HCT116 (cell line): ENCODE data around the gene GON4L. TPM values are rescaled to one million over a fixed set of nuclear protein-coding genes. Genes with fewer than 3 reads are reported as not detected.

ENCODE experiments used
- ATAC-seq: fragments of 200-7000 bp; cut with Tn5 transposase; 2 replicates; pipeline ENCODE4 v1.9.1; 2020; ENCODE audit warnings: mild to moderate bottlenecking, moderate library complexity
- BruUV-seq: library from RNA; stranded (reverse); fragments of 400-500 nt; replicated peaks from 2 replicates; lab custom pipeline; 2021; lab: Mats Ljungman, UMichigan
- CTCF ChIA-PET: fragments of 300-600 bp; sonication (Branson Sonifier 250); formaldehyde crosslinking; loops from one replicate; lab custom pipeline; 2021; ENCODE audit warnings: antibody characterized with exemption; lab: Charles Lee
- POLR2A ChIA-PET: fragments of 300-600, 350-600 bp; sonication (Branson Sonifier 250); formaldehyde crosslinking; loops from one replicate; lab custom pipeline; 2021; ENCODE audit warnings: antibody characterized with exemption; lab: Charles Lee
- RAD21 ChIA-PET, 2 experiments: fragments of 300-600 bp; sonication (Branson Sonifier 250); formaldehyde crosslinking; loops; one replicate each; lab custom pipeline; 2023; ENCODE audit warnings: low total read pairs in 2 of 2; ENCODE audit not compliant: uncharacterized antibody in 2 of 2, unreplicated experiment in 2 of 2, low non-redundant PET in 1 of 2; lab: Charles Lee
- DNase-seq: peaks from one replicate; pipeline ENCODE4 v3.0.0-alpha.2; 2010; ENCODE audit warnings: low read depth, low spot score
- H2AFZ ChIP-seq: fragments of 200-600 bp; shearing (Covaris generic), sonication (generic); 2 replicates; pipeline ENCODE4 v1.6.1; 2017; ENCODE audit warnings: low read depth, mixed run types, mixed read lengths, antibody characterized with exemption, low read length; ENCODE audit not compliant: poor library complexity, severe bottlenecking
- H3K27ac ChIP-seq: 2 replicates; pipeline ENCODE4 v1.5.1; 2012; ENCODE audit warnings: low read depth, low read length
- H3K27me3 ChIP-seq: fragments of 200-600 bp; sonication (generic); 2 replicates; pipeline ENCODE4 v1.6.1; 2016; ENCODE audit warnings: mixed run types, low read length, mixed read lengths; ENCODE audit not compliant: insufficient read depth
- H3K36me3 ChIP-seq, 2 experiments: fragments of 200-500 bp in 1 of 2; fragments of 200-600 bp in 1 of 2; sonication (Bioruptor generic) in 1 of 2; sonication (generic) in 1 of 2; 2 replicates each; pipeline versions ENCODE4 v1.5.1 to v1.6.1; 2014 to 2016; ENCODE audit warnings: low read length in 2 of 2, inconsistent platforms in 1 of 2, mixed read lengths in 1 of 2, mixed run types in 1 of 2; ENCODE audit not compliant: insufficient read depth in 2 of 2, control insufficient read depth in 1 of 2
- H3K4me1 ChIP-seq, 2 experiments: fragments of 200-600 bp in 1 of 2; sonication (generic) in 1 of 2; 2 replicates each; pipeline versions ENCODE4 v1.5.1 to v1.6.1; 2012 to 2017; ENCODE audit warnings: low read length in 2 of 2, inconsistent platforms in 1 of 2, mild to moderate bottlenecking in 1 of 2, mixed read lengths in 1 of 2, mixed run types in 1 of 2, moderate library complexity in 1 of 2; ENCODE audit not compliant: insufficient read depth in 2 of 2, control insufficient read depth in 1 of 2
- H3K4me2 ChIP-seq: fragments of 200-600 bp; sonication (generic); 2 replicates; pipeline ENCODE4 v1.6.1; 2017; ENCODE audit warnings: mixed run types, low read length, mixed read lengths
- H3K4me3 ChIP-seq, 2 experiments: fragments of 200-600 bp in 1 of 2; sonication (generic) in 1 of 2; replicated peaks in 1 of 2; 2 replicates each; pipeline ENCODE4 v1.5.1; 2011 to 2016; ENCODE audit warnings: low read length in 2 of 2, control low read depth in 1 of 2, low read depth in 1 of 2, mild to moderate bottlenecking in 1 of 2, mixed read lengths in 1 of 2, mixed run types in 1 of 2
- H3K79me2 ChIP-seq: fragments of 200-600 bp; sonication (generic); 2 replicates; pipeline ENCODE4 v1.6.1; 2017; ENCODE audit warnings: mild to moderate bottlenecking, mixed run types, low read length, moderate library complexity, mixed read lengths; ENCODE audit not compliant: insufficient read depth
- H3K9ac ChIP-seq: fragments of 200-600 bp; sonication (generic); 2 replicates; pipeline ENCODE4 v1.6.1; 2016; ENCODE audit warnings: low read length, mixed read lengths
- H3K9me2 ChIP-seq: fragments of 200-600 bp; sonication (generic), shearing (Covaris generic); 2 replicates; pipeline ENCODE4 v1.6.1; 2017; ENCODE audit warnings: mixed run types, mild to moderate bottlenecking, moderate library complexity; ENCODE audit not compliant: insufficient read depth
- H3K9me3 ChIP-seq, 2 experiments: fragments of 200-500 bp in 1 of 2; fragments of 200-600 bp in 1 of 2; sonication (Bioruptor generic) in 1 of 2; sonication (generic) in 1 of 2; 2 replicates each; pipeline ENCODE4 v1.6.1; 2014 to 2017; ENCODE audit warnings: low read length in 2 of 2, mixed read lengths in 2 of 2, inconsistent platforms in 1 of 2, low read depth in 1 of 2, mild to moderate bottlenecking in 1 of 2, mixed run types in 1 of 2, moderate library complexity in 1 of 2; ENCODE audit not compliant: control insufficient read depth in 1 of 2, insufficient read depth in 1 of 2
- H4K20me1 ChIP-seq: fragments of 200-600 bp; sonication (generic), shearing (Covaris generic); 2 replicates; pipeline ENCODE4 v1.6.1; 2017; ENCODE audit warnings: mixed run types, mild to moderate bottlenecking, moderate library complexity; ENCODE audit not compliant: insufficient read depth
- ATF3 ChIP-seq: IDR thresholded peaks from 2 replicates; pipeline ENCODE4 v1.6.1; 2012
- CTCF ChIP-seq, 3 experiments: fragments of 200-600 bp in 1 of 3; sonication (generic) in 1 of 3; IDR thresholded peaks in 2 of 3; conservative IDR thresholded peaks in 1 of 3; 2 replicates each; pipeline ENCODE4 v1.5.1; 2012 to 2017; ENCODE audit warnings: low read depth in 2 of 3, low read length in 2 of 3, antibody characterized with exemption in 1 of 3, borderline replicate concordance in 1 of 3, control low read depth in 1 of 3, mild to moderate bottlenecking in 1 of 3, mixed read lengths in 1 of 3, mixed run types in 1 of 3, moderate library complexity in 1 of 3; ENCODE audit not compliant: insufficient read depth in 1 of 3
- ELF1 ChIP-seq: IDR thresholded peaks from 2 replicates; pipeline ENCODE4 v1.6.1; 2012; ENCODE audit warnings: low read depth, borderline replicate concordance
- EZH2 ChIP-seq: fragments of 200-600 bp; sonication (generic); IDR thresholded peaks from 2 replicates; pipeline ENCODE4 v1.6.1; 2017; ENCODE audit warnings: antibody characterized with exemption, mixed run types
- EZH2phosphoT487 ChIP-seq: fragments of 200-600 bp; IDR thresholded peaks from 2 replicates; pipeline ENCODE4 v1.6.1; 2018; ENCODE audit warnings: antibody characterized with exemption, borderline replicate concordance
- JUND ChIP-seq: IDR thresholded peaks from 2 replicates; pipeline ENCODE4 v1.6.1; 2012
- MAX ChIP-seq: IDR thresholded peaks from 2 replicates; pipeline ENCODE4 v1.6.1; 2012
- POLR2A ChIP-seq: IDR thresholded peaks from 2 replicates; pipeline ENCODE4 v1.7.0; 2011; ENCODE audit warnings: borderline replicate concordance; ENCODE audit not compliant: insufficient read depth, insufficient read length; ENCODE audit errors: extremely low read depth
- REST ChIP-seq: IDR thresholded peaks from 2 replicates; pipeline ENCODE4 v1.6.1; 2012; ENCODE audit warnings: low read depth
- SIN3A ChIP-seq: IDR thresholded peaks from 2 replicates; pipeline ENCODE4 v1.6.1; 2012; ENCODE audit warnings: low read depth
- SP1 ChIP-seq: IDR thresholded peaks from 2 replicates; pipeline ENCODE4 v1.6.1; 2012; ENCODE audit warnings: low read depth
- SRF ChIP-seq: IDR thresholded peaks from 2 replicates; pipeline ENCODE4 v1.6.1; 2012; ENCODE audit warnings: low read depth
- TCF7L2 ChIP-seq: IDR thresholded peaks from 2 replicates; pipeline ENCODE4 v1.7.0; 2011; ENCODE audit warnings: borderline replicate concordance, inconsistent platforms; ENCODE audit not compliant: insufficient read depth, insufficient read length; ENCODE audit errors: extremely low read depth
- YY1 ChIP-seq: IDR thresholded peaks from 2 replicates; pipeline ENCODE4 v1.6.1; 2011; ENCODE audit warnings: low read length, low read depth, moderate library complexity, mild to moderate bottlenecking; ENCODE audit not compliant: insufficient replicate concordance; ENCODE audit errors: extremely low read depth
- intact Hi-C: fragments of 100-400 bp; cut with micrococcal nuclease; formaldehyde crosslinking; loops from 2 replicates; pipeline ENCODE4 v1.10.0; 2022
- total RNA-seq: library from RNA; stranded (reverse); gene quantifications from one replicate; pipeline ENCODE4 v1.2.1, GENCODE V29; 2021; ENCODE audit not compliant: unreplicated experiment

Gene GON4L
- total RNA-seq, 1 experiment from 2014 or later: 40.8 TPM

- RAD21 ChIA-PET: no interaction called here
- Histone ChIP-seq H2AFZ (no peak overlapping the region), H3K27me3 (no peaks in the 10 kb centered on the region), H3K79me2 (no peaks in the 10 kb centered on the region), H3K4me1 (no peaks in the 10 kb centered on the region), H3K9me3 (no peaks in the 10 kb centered on the region), H3K4me3 (no peak overlapping the region), H4K20me1 (no peaks in the 10 kb centered on the region), H3K27ac (no peak overlapping the region), H3K9me2 (no peaks in the 10 kb centered on the region), H3K4me2 (no peak overlapping the region), H3K9ac (no peak overlapping the region), H3K36me3 (no peaks in the 10 kb centered on the region)
- intact Hi-C loops: no loop called here
- no peak for DNase-seq
- CTCF ChIA-PET: no interaction called here
- POLR2A ChIA-PET: no interaction called here
- no peak for TF ChIP-seq EZH2phosphoT487
- ATAC-seq: no peak
- BruUV-seq: no TSS peak
Measured at GRCh38 chr1:155867766-155868165, 10.8 kb upstream of the GON4L start.

- Histone ChIP-seq H3K4me3 (no peak overlapping the region), H3K27me3 (peaks cover 9% of the 10 kb centered on the region), H3K27ac (no peak overlapping the region), H3K4me1 (no peaks in the 10 kb centered on the region), H2AFZ (no peak overlapping the region), H3K9ac (no peak overlapping the region), H3K36me3 (no peaks in the 10 kb centered on the region), H3K79me2 (no peaks in the 10 kb centered on the region), H4K20me1 (no peaks in the 10 kb centered on the region), H3K9me3 (no peaks in the 10 kb centered on the region), H3K4me2 (no peak overlapping the region), H3K9me2 (no peaks in the 10 kb centered on the region)
- ATAC-seq (no peak), DNase-seq (no peak)
- no peak for TF ChIP-seq REST
- TF ChIP-seq TCF7L2: no peak
- TF ChIP-seq SRF: no peak
- TF ChIP-seq ATF3: no peak
- no peak for TF ChIP-seq JUND
- TF ChIP-seq YY1: no peak
- TF ChIP-seq POLR2A: no peak
- TF ChIP-seq MAX: no peak
- no peak for TF ChIP-seq SIN3A
- TF ChIP-seq EZH2phosphoT487: no peak
- TF ChIP-seq ELF1: no peak
- no peak for TF ChIP-seq EZH2
- no peak for TF ChIP-seq CTCF (IDR thresholded peaks at IDR 0.05 in 2 of 3, conservative IDR thresholded peaks at IDR 0.05 in 1 of 3; ENCODE audit: borderline replicate concordance in 1 of 3, insufficient read depth in 1 of 3, low read depth in 2 of 3, low read length in 2 of 3)
- TF ChIP-seq SP1: no peak
- POLR2A ChIA-PET: no interaction called here
- intact Hi-C loops: no loop called here
- BruUV-seq: no TSS peak
- CTCF ChIA-PET: no interaction called here
- RAD21 ChIA-PET: no interaction called here
Measured at GRCh38 chr1:155864393-155864792, 7.4 kb upstream of the GON4L start.
